OCI-LY1 (cell line): ENCODE data around the gene CREG2.
A peak's percentile ranks its signal among the peaks of the same experiment; 100 is the strongest.

Experiments
- H2AFZ ChIP-seq: fragments of 200-600 bp; sonication (generic), shearing (Covaris generic); 2 replicates; pipeline ENCODE4 v1.6.0; 2014; ENCODE audit warnings: antibody characterized with exemption, mild to moderate bottlenecking, low read length
- H3F3A ChIP-seq: fragments of 200-600 bp; sonication (generic), shearing (Covaris generic); 2 replicates; pipeline ENCODE4 v1.6.0; 2014; ENCODE audit warnings: mild to moderate bottlenecking, antibody characterized with exemption, low read length, moderate library complexity; ENCODE audit not compliant: insufficient read depth
- H3K27ac ChIP-seq: fragments of 200-600 bp; sonication (generic); 2 replicates; pipeline ENCODE4 v1.5.1; 2014; ENCODE audit warnings: low read length, mixed run types, mild to moderate bottlenecking, low read depth; ENCODE audit not compliant: poor library complexity, severe bottlenecking
- H3K27me3 ChIP-seq: fragments of 200-600 bp; sonication (generic); 2 replicates; pipeline ENCODE4 v1.6.0; 2014; ENCODE audit warnings: antibody characterized with exemption, mild to moderate bottlenecking, low read length, moderate library complexity; ENCODE audit not compliant: insufficient read depth
- H3K36me3 ChIP-seq: fragments of 200-600 bp; sonication (generic); 2 replicates; pipeline ENCODE4 v1.6.1; 2014; ENCODE audit warnings: mild to moderate bottlenecking, antibody characterized with exemption, low read length, moderate library complexity, mixed read lengths; ENCODE audit not compliant: insufficient read depth
- H3K4me1 ChIP-seq: fragments of 200-600 bp; sonication (generic); 2 replicates; pipeline ENCODE4 v1.5.1; 2014; ENCODE audit warnings: mild to moderate bottlenecking, low read length, moderate library complexity; ENCODE audit not compliant: insufficient read depth, severe bottlenecking
- H3K4me2 ChIP-seq: fragments of 200-600 bp; sonication (generic), shearing (Covaris generic); 2 replicates; pipeline ENCODE4 v1.6.1; 2014; ENCODE audit warnings: low read length
- H3K4me3 ChIP-seq: fragments of 200-600 bp; sonication (generic); 2 replicates; pipeline ENCODE4 v1.5.1; 2014; ENCODE audit warnings: low read length, low read depth, mild to moderate bottlenecking, mixed read lengths; ENCODE audit not compliant: poor library complexity, severe bottlenecking
- H3K79me2 ChIP-seq: fragments of 200-600 bp; shearing (Covaris generic); 2 replicates; pipeline ENCODE4 v1.6.1; 2016; ENCODE audit warnings: mixed run types, low read length, mixed read lengths; ENCODE audit not compliant: insufficient read depth
- H3K9ac ChIP-seq: fragments of 200-600 bp; sonication (generic), shearing (Covaris generic); 2 replicates; pipeline ENCODE4 v1.6.1; 2014; ENCODE audit warnings: mild to moderate bottlenecking, low read length, mixed read lengths
- H3K9me2 ChIP-seq: fragments of 200-600 bp; sonication (generic), shearing (Covaris generic); 2 replicates; pipeline ENCODE4 v1.6.1; 2014; ENCODE audit warnings: low read depth, mild to moderate bottlenecking, low read length, mixed read lengths
- H3K9me3 ChIP-seq: fragments of 200-600 bp; shearing (Covaris generic); 2 replicates; pipeline ENCODE4 v1.6.1; 2014; ENCODE audit warnings: low read length, mixed read lengths
- H4K20me1 ChIP-seq: fragments of 200-600 bp; sonication (generic), shearing (Covaris generic); 2 replicates; pipeline ENCODE4 v1.6.0; 2016; ENCODE audit warnings: mild to moderate bottlenecking, low read length; ENCODE audit not compliant: insufficient read depth
- CTCF ChIP-seq: fragments of 200-600 bp; sonication (generic), shearing (Covaris generic); IDR thresholded peaks from 2 replicates; pipeline ENCODE4 v1.5.1; 2017; ENCODE audit warnings: mild to moderate bottlenecking, antibody characterized with exemption, low read length, moderate library complexity, mixed read lengths
- EZH2 ChIP-seq: fragments of 200-600 bp; sonication (generic), shearing (Covaris generic); IDR thresholded peaks from 2 replicates; pipeline ENCODE4 v1.8.0; 2017; ENCODE audit warnings: borderline replicate concordance, mixed run types, mild to moderate bottlenecking, antibody characterized with exemption, low read length, moderate library complexity, mixed read lengths

The CREG2 gene

GRCh38 chr2:101351207-101351606 lies 36.1 kb downstream of the CREG2 start:
- Histone ChIP-seq H3K79me2 (no peaks in the 10 kb centered on the region), H3K4me2 (no peak overlapping the region), H3K36me3 (no peaks in the 10 kb centered on the region), H3K27ac (no peak overlapping the region), H2AFZ (no peak overlapping the region), H3K4me3 (no peak overlapping the region), H4K20me1 (no peaks in the 10 kb centered on the region), H3K9ac (no peak overlapping the region), H3K4me1 (no peaks in the 10 kb centered on the region), H3F3A (no peaks in the 10 kb centered on the region), H3K9me3 (no peaks in the 10 kb centered on the region), H3K9me2 (no peaks in the 10 kb centered on the region), H3K27me3 (no peaks in the 10 kb centered on the region)
- TF ChIP-seq CTCF (no peak), EZH2 (no peak)

- no peaks in the 10 kb centered on the region for H3K27me3 ChIP-seq
- no peaks in the 10 kb centered on the region for H3K36me3 ChIP-seq
- no peaks in the 10 kb centered on the region for H3K79me2 ChIP-seq
- H4K20me1 ChIP-seq: no peaks in the 10 kb centered on the region
- no peak overlapping the region for H3K27ac ChIP-seq
- no peaks in the 10 kb centered on the region for H3K9me3 ChIP-seq
- no peak for TF ChIP-seq EZH2
- TF ChIP-seq CTCF: peak; percentile 15; the same call in 1 of the 2 replicates
- no peaks in the 10 kb centered on the region for H3F3A ChIP-seq
- H3K9ac ChIP-seq: no peak overlapping the region
- no peak overlapping the region for H3K4me2 ChIP-seq
- H3K4me3 ChIP-seq: no peak overlapping the region
- H2AFZ ChIP-seq: no peak overlapping the region
- H3K4me1 ChIP-seq: no peaks in the 10 kb centered on the region
- no peaks in the 10 kb centered on the region for H3K9me2 ChIP-seq
Observed at GRCh38 chr2:101349893-101350662, 37.2 kb downstream of the CREG2 start.

- H3K36me3 ChIP-seq: no peaks in the 10 kb centered on the region
- no peaks in the 10 kb centered on the region for H3K9me3 ChIP-seq
- H3K4me3 ChIP-seq: no peak overlapping the region
- H3F3A ChIP-seq: no peaks in the 10 kb centered on the region
- H3K9ac ChIP-seq: no peak overlapping the region
- H3K27me3 ChIP-seq: no peaks in the 10 kb centered on the region
- H3K4me2 ChIP-seq: no peak overlapping the region
- H3K27ac ChIP-seq: no peak overlapping the region
- H3K4me1 ChIP-seq: no peaks in the 10 kb centered on the region
- H2AFZ ChIP-seq: no peak overlapping the region
- no peaks in the 10 kb centered on the region for H4K20me1 ChIP-seq
- no peaks in the 10 kb centered on the region for H3K9me2 ChIP-seq
- H3K79me2 ChIP-seq: no peaks in the 10 kb centered on the region
- TF ChIP-seq EZH2 (no peak), CTCF (no peak)
Observed at GRCh38 chr2:101348883-101349282, 38.4 kb downstream of the CREG2 start.
